B cell (primary cell): ENCODE results near the gene RNASEH1. TPM values are rescaled to one million over a fixed set of nuclear protein-coding genes. Genes with fewer than 3 reads are reported as not detected.

Experiments used
- ATAC-seq: fragments of 200-7000 bp; cut with Tn5 transposase; one replicate; pipeline ENCODE4 v1.10.0; 2021; ENCODE audit warnings: low read depth, mild to moderate bottlenecking, moderate number of reproducible peaks, moderate library complexity
- CTCF ChIA-PET: fragments of 350-600 bp; sonication (Branson Sonifier 250); formaldehyde crosslinking; loops from one replicate; lab custom pipeline; 2021; ENCODE audit warnings: antibody characterized with exemption, inconsistent platforms; lab: Charles Lee
- POLR2A ChIA-PET: fragments of 350-600 bp; sonication (Branson Sonifier 250); formaldehyde crosslinking; loops from one replicate; lab custom pipeline; 2021; ENCODE audit warnings: antibody characterized with exemption; lab: Charles Lee
- DNase-seq: peaks from one replicate; pipeline ENCODE4 v3.0.0; 2013
- H2AFZ ChIP-seq: 2 replicates; pipeline ENCODE4 v1.6.1; 2012; ENCODE audit warnings: mild to moderate bottlenecking, low read depth, low read length; ENCODE audit not compliant: insufficient read depth, poor library complexity, severe bottlenecking
- H3K27ac ChIP-seq, 2 donors: 1 replicate in 1 of 2; 2 replicates in 1 of 2; pipeline ENCODE4 v1.5.1; 2012 to 2013; ENCODE audit warnings: low read length in 2 of 2, mild to moderate bottlenecking in 2 of 2, moderate library complexity in 1 of 2
- H3K27me3 ChIP-seq, 4 experiments: fragments of 200-600 bp in 1 of 4; sonication (generic) in 1 of 4; replicated peaks in 1 of 4; 1 replicate in 2 of 4; 2 replicates in 2 of 4; pipeline versions ENCODE4 v1.6.1 to v1.7.0; 2013 to 2016; ENCODE audit warnings: low read length in 3 of 4, mild to moderate bottlenecking in 2 of 4, mixed read lengths in 1 of 4, moderate library complexity in 1 of 4; ENCODE audit not compliant: insufficient read depth in 4 of 4, control insufficient read depth in 3 of 4; ENCODE audit errors: control extremely low read depth in 1 of 4
- H3K36me3 ChIP-seq, 2 experiments: replicated peaks in 1 of 2; 1 replicate in 1 of 2; 2 replicates in 1 of 2; pipeline versions ENCODE4 v1.6.1 to v1.7.1; 2013; ENCODE audit warnings: low read length in 1 of 2; ENCODE audit not compliant: insufficient read depth in 2 of 2, control insufficient read depth in 1 of 2; ENCODE audit errors: control extremely low read depth in 1 of 2, extremely low read depth in 1 of 2
- H3K4me1 ChIP-seq, 2 donors: fragments of 200-600 bp in 1 of 2; sonication (generic) in 1 of 2; 1 replicate in 1 of 2; 2 replicates in 1 of 2; pipeline versions ENCODE4 v1.5.1 to v1.6.1; 2013 to 2017; ENCODE audit warnings: low read length in 2 of 2; ENCODE audit not compliant: control insufficient read depth in 2 of 2, insufficient read depth in 2 of 2
- H3K4me2 ChIP-seq: replicated peaks from 2 replicates; pipeline ENCODE3; 2012; ENCODE audit warnings: mild to moderate bottlenecking, low read depth, low read length; ENCODE audit not compliant: poor library complexity, severe bottlenecking
- H3K4me3 ChIP-seq, 5 experiments: fragments of 200-600 bp in 1 of 5; sonication (generic) in 1 of 5; 1 replicate in 3 of 5; 2 replicates in 2 of 5; pipeline versions ENCODE4 v1.5.1 to v1.7.0; 2011 to 2016; ENCODE audit warnings: low read length in 4 of 5, mild to moderate bottlenecking in 4 of 5, low read depth in 2 of 5, control low read depth in 1 of 5, moderate library complexity in 1 of 5; ENCODE audit not compliant: insufficient read depth in 1 of 5; ENCODE audit errors: control extremely low read depth in 1 of 5, extremely low read depth in 1 of 5
- H3K79me2 ChIP-seq: fragments of 200-600 bp; sonication (generic); one replicate; pipeline ENCODE4 v1.6.0; 2016; ENCODE audit warnings: low read length; ENCODE audit not compliant: control insufficient read depth, insufficient read depth
- H3K9ac ChIP-seq: fragments of 200-600 bp; sonication (generic); 2 replicates; pipeline ENCODE4 v1.6.1; 2017; ENCODE audit warnings: mild to moderate bottlenecking, low read length, moderate library complexity
- H3K9me3 ChIP-seq, 3 donors: one replicate each; pipeline versions ENCODE4 v1.6.1 to v1.7.1; 2013; ENCODE audit warnings: low read length in 2 of 3; ENCODE audit not compliant: control insufficient read depth in 2 of 3, insufficient read depth in 1 of 3; ENCODE audit errors: control extremely low read depth in 1 of 3
- H4K20me1 ChIP-seq: 2 replicates; pipeline ENCODE4 v1.6.0; 2012; ENCODE audit warnings: mild to moderate bottlenecking, low read length; ENCODE audit not compliant: insufficient read depth, control insufficient read depth, poor library complexity, severe bottlenecking
- H3K27ac Mint-ChIP-seq: one replicate; pipeline ENCODE4 v1.8.0; 2021; ENCODE audit warnings: mixed read lengths
- H3K27me3 Mint-ChIP-seq: one replicate; pipeline ENCODE4 v1.8.0; 2021; ENCODE audit warnings: mixed read lengths
- H3K4me1 Mint-ChIP-seq: one replicate; pipeline ENCODE4 v1.8.0; 2021; ENCODE audit warnings: mixed read lengths
- H3K4me3 Mint-ChIP-seq: one replicate; pipeline ENCODE4 v1.8.0; 2021; ENCODE audit warnings: mixed read lengths
- H3K9me3 Mint-ChIP-seq: one replicate; pipeline ENCODE4 v1.8.0; 2022; ENCODE audit warnings: mixed read lengths; ENCODE audit not compliant: insufficient read depth
- CTCF ChIP-seq: fragments of 200-600 bp; IDR thresholded peaks from one replicate; pipeline ENCODE4 v1.8.0; 2022; ENCODE audit warnings: antibody characterized with exemption, mild to moderate bottlenecking
- EZH2 ChIP-seq: IDR thresholded peaks from 2 replicates; pipeline ENCODE4 v1.6.1; 2012; ENCODE audit warnings: borderline replicate concordance, low read depth, mild to moderate bottlenecking, moderate library complexity, low read length; ENCODE audit not compliant: insufficient read depth, poor library complexity, severe bottlenecking
- WGBS: methylation state at CpG from one replicate; pipeline ENCODE4 v1.1.5; 2013; ENCODE audit warnings: missing lambda C conversion rate; ENCODE audit not compliant: insufficient coverage; 5-methylcytosine and 5-hydroxymethylcytosine counted together
- intact Hi-C: fragments of 100-400 bp; cut with micrococcal nuclease; formaldehyde crosslinking; loops from one replicate; pipeline ENCODE4 v1.10.0; 2022
- polyA plus RNA-seq: library from polyadenylated mRNA; depleted of rRNA; stranded (reverse); fragments of >200 nt; gene quantifications from 2 replicates; pipeline ENCODE4 v1.2.3, GENCODE V29; 2012
- total RNA-seq, 2 donors: library from RNA; stranded (reverse); fragments of 120-200 nt in 1 of 2; gene quantifications; 1 replicate in 1 of 2; 2 replicates in 1 of 2; pipeline versions ENCODE4 v1.2.3 to v1.2.4, GENCODE V29; 2013 to 2022

The RNASEH1 gene
- total and polyA plus RNA-seq, 2 donors (not counting 1 experiment from before 2014, with no cell fraction given) = 7.2 to 25.1 TPM

GRCh38 chr2:3520591-3520990 is 37.5 kb downstream of the RNASEH1 start:
- Histone ChIP-seq H3K27ac (peak overlapping the region in 1 of 2 donors; percentile 93), H3K4me3 (peak overlapping the region in 2 of 5 experiments; percentile 52 to 76), H4K20me1 (peaks cover 9% of the 10 kb centered on the region), H3K9ac (peak overlapping the region; percentile 88), H3K79me2 (peaks cover 31% of the 10 kb centered on the region), H3K27me3 (no peaks in the 10 kb centered on the region), H2AFZ (peak overlapping the region; percentile 98), H3K9me3 (peaks cover 0 to 1% (median 0%) of the 10 kb centered on the region in 3 donors), H3K4me1 (peaks cover 18 to 25% of the 10 kb centered on the region in 2 donors), H3K36me3 (no peaks in the 10 kb centered on the region), H3K4me2 (peak overlapping the region; percentile 94)
- Mint-ChIP-seq H3K27ac (peak overlapping the region; percentile 97), H3K4me3 (peak overlapping the region; percentile 96), H3K4me1 (peaks cover 33% of the 10 kb centered on the region), H3K27me3 (no peaks in the 10 kb centered on the region), H3K9me3 (peaks cover 4% of the 10 kb centered on the region)
- CTCF ChIA-PET = interaction anchor here (0.6 kb wide), 1 partner anchor 15 kb away, joined by 3 read pairs; no protein-coding TSS in a partner anchor
- TF ChIP-seq EZH2 = no peak
- no peak for TF ChIP-seq CTCF
- no peak for ATAC-seq
- DNase-seq = no peak
- POLR2A ChIA-PET = interaction anchor here (1.3 to 3.3 kb wide), 3 partner anchors 38 to 142 kb away, joined by 5 to 26 read pairs (median 19); partner anchors contain the start of genes EIPR1, RNASEH1 and TRAPPC12
- intact Hi-C loops = no loop called here
- 96% methylated on average over 6 of the region's 6 CpGs for WGBS
